NCI-H82 treated with DMSO at 0.1 percent for 48 hours (cell line): ENCODE data around the gene GOLGA6L10.
"Not testable (repeated sequence)": the region's sequence is repeated elsewhere in the genome, so short reads cannot be mapped to it uniquely, and the experiment has no call there.

Experiments used
- DNase-seq: peaks from one replicate; lab custom pipeline; 2025; ENCODE audit not compliant: unreplicated experiment; lab: John Stamatoyannopoulos, UW

The GOLGA6L10 gene

DNA sequence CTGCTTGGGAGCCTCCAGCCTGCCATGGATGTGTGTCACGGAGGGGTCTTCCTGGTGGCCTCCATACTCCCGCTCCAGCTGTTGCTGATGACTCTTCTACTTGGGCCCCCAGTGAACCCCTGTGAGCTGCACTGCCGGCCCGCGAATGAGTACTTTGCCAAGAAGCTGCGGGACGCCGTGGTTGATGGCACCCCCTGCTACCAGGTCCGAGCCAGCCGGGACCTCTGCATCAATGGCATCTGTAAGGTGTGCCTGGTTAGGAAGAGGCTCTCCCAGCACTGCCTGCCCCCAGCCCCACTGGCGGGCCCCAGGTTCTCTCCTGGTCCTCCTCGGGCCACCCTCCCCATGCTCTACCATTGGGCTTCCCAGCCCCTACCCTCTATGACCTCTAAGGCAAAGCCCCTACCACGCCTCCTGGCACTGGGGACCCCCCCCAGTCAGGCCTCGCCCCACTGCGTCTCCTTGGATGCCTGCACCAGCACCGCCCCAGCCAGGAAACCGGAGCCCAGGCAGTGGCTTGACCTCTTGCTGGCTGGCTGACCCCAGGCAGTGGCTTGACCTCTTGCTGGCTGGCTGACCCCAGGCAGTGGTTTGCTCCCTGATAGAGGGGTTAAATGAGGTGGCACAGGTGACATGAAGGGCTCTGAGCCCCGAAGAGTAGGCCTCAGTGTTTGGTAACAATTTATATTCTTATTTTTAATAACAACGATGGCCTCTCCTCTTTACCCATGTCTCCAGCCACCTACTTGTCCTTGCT is 29.6 kb downstream of the GOLGA6L10 start:
- not testable (repeated sequence) for DNase-seq

DNA sequence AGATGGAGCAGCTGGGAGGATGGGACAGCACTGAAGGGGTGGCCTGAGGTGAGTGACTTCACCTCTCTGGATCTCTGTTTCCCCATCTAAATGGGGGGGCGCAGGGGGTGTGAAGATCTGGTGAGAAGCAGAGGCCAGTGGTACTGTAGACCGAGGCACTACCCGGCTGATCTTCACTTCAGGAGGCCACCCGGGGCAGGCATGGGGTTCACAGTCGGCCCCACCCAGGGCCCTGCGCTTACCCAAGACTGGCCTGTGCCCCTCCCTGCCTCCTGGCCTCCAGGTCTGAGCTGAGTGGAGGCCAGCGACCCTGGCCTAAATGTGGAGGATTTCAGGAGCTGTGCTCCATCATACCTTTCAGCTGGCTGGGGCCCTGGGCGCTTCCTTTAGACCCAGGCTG is 31.0 kb downstream of the GOLGA6L10 start:
- not testable (repeated sequence) for DNase-seq

DNA sequence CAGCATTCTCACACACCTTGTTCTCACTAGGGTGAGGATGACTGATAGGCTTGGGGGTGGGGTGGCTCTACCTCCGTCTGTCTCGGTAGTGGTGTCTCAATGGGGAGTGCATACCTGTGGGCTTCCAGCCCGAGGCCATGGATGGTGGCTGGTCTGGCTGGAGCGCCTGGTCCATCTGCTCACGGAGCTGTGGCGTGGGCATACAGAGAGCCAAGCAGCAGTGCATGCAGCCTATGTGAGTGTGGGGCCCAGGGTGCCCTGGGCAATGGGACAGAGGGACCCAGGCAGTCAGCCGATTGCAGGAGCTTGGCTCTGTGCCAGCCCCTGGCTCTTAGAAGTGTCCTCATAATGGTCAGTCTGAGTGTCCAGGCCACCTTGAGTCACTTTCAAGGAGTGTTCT is 31.8 kb downstream of the GOLGA6L10 start:
- not testable (repeated sequence) for DNase-seq

DNA sequence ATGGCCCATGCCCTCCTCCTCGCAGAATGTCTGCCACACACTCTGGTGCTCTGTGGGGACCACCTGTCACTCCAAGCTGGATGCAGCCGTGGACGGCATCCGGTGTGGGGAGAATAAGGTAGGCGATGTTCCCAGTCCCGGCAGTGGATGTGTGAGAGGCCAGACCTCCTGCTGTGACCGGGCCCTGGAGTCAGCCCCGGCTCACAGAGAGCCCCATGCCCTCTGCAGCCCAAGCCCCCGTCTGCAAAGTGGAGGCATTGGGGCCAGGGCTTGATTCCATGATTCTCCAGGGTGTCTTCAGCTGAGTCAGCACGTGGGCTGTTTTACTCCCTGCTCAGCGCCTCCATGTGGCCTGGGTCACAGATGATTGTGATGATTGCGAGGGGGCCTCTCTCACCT is 32.2 kb downstream of the GOLGA6L10 start:
- no peak for DNase-seq

DNA sequence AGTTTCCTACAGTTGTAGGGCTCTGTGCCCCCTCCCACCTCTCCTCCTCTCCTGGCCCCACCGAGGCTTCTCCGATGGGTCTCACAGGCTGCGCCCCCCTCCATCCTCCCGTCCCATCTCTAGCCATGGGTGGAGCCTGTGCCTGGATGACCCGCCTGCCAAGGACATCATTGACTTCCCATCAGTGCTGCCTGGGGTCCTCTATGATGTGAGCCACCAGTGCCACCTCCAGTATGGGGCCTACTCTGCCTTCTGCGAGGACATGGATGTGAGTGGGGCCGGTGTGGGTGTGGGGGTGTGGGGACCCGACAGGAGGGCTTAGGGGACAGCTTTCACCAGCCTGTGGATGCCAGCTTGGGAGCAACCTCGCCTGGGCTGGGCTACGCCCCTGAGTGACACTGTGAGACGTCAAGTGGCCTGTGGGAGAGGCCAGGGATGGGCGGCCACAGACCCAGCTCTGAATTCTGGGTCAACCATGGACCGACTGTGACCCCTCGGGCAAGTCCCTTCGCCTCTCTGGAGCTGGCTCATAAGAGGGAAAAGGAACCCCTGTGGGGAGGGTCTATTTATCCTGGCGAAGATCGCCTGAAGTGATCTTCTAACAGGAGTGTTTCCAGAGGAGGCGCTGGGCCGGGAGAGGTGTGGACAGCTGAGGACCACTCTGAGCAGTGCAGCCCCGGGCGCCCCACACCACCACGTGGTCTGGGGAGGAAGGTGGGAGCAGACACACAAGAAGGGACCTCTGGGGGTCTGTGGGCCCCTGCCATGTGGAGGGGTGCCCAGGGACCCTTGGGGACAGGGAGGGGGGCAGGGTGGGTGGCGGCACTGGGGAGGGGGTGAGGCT is 32.8 kb downstream of the GOLGA6L10 start:
- DNase-seq: not testable (repeated sequence)

DNA sequence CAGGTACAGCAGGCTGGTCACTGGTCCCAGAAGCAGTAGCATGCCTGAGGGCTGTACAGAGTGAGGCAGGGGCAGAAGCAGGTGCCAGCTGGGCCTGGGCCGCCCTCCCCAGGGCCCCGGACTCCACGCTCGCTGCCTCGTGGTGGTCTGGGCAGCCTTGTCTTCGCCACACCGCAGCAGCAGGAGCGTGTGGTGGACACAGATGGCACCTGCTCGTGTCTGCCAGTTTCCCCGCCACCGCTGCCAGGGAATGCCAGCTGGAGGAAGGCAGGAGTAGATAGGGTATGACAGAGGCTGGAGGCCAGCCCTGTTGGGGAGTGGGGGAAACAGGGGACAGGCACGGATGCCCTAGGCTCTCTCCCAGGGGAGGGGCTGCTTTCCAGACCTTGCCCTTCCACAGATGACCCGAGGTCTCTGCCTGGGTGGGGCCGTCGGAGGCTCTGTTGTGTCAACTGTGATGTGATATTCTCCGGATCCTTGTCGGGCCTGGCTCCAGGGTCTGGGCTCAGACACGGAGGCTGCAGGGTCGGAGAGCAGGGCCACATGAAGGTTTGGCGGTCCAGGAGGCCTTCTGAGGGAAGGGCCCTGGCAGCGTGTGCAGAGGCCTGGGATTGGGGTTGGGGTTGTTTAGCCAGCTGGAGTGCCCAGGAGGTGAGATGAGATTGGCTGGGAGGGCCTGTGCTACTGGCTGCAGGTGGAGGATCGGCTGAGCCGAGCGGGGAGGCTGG is 33.6 kb downstream of the GOLGA6L10 start:
- DNase-seq: no peak

DNA sequence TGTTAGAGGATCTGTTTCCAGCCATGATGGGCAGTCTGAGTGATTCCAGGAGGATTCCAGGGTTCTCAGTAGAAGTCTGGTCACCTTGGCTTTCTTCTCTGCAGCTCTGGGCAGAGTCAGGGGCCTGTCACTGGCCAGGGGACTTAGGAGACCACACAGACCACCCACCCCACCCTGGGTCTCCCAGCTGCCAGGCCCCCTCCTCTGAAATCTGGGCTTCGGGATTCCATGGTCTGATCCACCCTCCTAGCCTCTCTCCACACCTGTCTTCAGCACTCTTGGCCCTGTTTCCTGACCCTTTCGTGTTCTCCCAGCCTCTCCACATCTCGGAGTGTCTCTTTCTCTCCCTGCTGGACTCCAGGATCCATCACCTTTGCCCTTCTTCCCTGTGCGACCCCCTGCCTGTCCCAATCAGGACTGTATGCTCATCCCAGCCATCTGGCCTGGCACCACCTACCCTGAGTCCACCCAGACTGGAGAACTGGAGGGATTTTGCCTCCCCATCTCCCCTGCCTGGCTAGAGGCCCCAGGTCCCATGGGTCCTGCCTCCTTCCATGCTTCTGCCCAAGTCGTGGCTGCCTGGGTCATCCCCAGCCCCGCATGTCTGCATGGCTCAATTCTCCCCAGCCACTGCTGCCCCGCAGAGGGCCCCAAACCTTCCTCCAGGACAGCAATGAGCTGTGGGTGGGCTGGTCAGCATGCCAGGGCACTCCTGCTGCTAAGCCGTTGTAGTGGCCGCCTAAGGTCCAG is 34.3 kb downstream of the GOLGA6L10 start:
- DNase-seq: no peak

DNA sequence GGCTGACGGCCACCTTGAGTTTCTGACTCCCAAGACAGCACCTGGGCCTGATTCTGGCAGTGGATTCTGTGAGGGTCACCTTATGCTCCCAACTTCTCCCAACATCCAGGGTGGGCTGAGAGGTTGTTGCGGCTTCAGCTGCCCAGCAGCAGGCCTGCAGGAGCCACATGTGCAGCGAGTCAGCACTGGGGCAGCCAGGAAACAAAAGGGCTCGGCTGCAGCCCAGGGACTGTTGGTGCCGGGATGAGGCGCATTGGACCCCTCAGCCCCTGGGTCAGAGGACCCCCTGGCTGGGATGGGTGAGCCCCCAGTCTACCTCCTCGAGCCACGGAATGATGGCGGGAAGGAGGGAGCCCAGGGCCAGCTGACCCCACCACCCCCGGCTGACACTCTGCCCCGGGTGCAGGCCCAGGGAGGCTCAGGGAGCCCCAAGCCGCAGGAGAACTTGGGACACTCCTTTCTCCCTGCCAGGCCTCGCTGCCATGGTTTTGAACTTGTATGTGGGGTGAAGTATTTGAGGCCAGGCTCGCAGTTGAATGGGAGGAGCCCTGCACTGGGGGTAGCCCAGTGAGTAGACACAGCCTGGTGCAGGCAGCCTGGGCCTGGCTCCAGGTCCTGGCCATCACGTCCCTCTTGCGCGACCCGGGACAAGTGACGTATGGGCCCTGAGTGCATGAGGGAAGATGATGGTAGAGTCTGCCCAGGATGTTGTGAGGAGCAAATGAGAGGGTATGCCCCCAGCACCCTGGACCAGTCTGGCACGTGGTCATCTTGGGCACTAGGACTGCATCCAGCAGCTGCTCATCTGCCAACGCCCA is 35.1 kb downstream of the GOLGA6L10 start:
- DNase-seq: not testable (repeated sequence)

DNA sequence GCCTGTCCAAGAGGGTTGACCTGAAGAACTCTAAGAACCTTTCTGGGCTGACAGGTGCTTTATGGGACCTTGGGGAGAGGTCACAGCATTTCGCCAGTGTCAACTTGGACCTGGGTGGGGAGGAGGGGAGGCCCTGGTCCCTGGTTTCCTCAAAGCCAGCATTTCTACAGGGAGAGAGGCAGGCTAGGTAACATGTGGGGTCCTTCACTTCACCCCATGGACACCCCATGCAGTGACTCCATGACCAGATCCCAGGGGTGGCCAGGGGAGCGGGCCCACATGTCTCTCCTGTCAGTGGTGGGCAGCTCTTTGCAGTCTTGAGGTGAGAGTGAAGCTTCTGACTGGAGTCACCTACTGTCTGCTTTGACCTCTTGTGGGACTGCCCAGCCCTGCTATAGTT is 35.8 kb downstream of the GOLGA6L10 start:
- DNase-seq: no peak

DNA sequence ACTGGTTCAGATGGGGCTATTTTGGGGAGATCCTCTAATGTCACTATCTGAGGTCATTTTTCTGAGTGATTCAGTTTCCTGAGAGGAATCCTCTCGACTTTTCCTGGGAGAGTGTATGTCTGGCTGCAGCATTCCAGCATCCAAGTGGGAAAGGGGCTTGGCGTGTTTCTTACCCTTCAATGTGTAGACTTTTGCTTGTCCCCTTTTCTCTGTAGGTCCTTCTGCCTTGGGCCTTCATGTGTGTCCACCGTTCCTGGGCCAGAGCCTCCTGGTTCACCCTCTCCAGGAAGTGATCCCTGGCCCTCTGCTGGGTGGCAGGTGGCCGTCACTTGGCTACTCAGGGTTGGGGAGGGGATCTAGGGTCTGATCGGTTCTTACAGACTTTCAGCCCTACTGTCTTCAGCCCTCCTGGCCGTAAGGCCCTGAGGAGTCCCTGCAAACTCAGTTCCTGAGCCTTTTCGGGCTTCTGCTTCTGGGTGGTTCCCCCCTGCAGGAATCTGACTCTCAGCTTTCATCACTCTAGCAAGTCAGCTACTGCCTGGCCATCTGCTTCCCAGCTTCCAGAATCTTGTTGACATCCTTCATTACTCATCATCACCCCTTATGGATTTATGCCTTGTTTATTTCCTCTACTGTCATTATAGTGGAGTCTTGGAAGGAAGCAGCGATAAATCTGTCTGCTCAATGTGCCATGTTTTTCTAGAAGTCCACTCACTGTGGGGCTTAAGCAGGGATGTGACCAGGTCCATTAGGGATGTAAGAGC is 36.5 kb downstream of the GOLGA6L10 start:
- DNase-seq: no peak

DNA sequence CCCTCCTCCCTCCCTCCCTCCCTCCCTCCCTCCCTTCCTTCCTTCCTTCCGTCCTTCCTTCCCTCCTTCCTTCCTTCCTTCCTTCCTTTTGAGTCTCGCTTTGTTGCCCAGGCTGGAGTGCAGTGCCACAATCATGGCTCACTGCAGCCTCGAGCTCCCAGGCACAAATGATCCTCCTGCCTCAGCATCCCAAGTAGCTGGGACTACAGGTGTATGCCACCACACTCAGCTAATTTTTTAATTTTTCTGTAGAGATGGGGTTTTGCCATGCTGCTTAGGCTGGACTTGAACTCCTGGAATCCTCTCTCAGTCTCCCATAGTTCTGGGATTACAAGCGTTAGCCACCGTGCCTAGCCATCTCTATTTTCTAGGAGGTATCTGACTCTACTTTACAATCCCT is 38.0 kb downstream of the GOLGA6L10 start:
- not testable (repeated sequence) for DNase-seq

DNA sequence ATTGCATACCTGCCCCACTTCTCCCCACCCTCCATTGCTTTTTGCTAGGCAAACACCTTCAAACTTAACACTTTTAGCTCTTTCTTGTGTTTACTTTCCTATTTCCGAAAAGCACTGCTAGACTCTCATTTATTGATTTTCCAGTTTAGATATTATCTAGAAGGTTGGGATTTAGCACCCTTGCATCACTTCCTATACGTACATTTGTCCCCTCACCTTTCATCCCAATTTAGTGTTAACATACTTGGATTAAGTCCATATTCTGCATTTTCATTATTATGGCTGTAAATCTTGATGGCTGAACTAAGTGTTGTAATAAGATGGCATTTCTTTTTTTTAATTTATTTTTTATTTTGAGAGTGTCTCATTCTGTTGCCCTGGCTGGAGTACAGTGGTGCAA is 39.5 kb downstream of the GOLGA6L10 start:
- DNase-seq: no peak

DNA sequence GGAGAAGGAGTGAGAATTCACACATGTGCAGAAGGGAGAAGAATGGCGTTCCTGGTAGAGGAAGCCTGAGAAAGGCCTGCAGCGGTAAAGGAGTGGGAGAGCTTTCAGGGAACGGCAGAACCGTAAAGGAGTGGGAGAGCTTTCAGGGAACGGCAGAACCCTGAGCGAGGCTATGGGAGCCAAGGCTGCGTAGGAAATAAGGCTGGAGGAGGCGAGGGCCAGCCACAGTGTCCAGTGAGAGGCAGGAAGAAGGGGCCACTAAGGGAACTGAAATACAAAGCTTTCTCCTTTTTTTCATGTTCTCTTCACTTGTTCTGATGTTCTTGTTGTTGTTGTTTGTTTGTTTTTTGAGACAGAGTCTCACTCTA is 41.6 kb downstream of the GOLGA6L10 start:
- DNase-seq: no peak

DNA sequence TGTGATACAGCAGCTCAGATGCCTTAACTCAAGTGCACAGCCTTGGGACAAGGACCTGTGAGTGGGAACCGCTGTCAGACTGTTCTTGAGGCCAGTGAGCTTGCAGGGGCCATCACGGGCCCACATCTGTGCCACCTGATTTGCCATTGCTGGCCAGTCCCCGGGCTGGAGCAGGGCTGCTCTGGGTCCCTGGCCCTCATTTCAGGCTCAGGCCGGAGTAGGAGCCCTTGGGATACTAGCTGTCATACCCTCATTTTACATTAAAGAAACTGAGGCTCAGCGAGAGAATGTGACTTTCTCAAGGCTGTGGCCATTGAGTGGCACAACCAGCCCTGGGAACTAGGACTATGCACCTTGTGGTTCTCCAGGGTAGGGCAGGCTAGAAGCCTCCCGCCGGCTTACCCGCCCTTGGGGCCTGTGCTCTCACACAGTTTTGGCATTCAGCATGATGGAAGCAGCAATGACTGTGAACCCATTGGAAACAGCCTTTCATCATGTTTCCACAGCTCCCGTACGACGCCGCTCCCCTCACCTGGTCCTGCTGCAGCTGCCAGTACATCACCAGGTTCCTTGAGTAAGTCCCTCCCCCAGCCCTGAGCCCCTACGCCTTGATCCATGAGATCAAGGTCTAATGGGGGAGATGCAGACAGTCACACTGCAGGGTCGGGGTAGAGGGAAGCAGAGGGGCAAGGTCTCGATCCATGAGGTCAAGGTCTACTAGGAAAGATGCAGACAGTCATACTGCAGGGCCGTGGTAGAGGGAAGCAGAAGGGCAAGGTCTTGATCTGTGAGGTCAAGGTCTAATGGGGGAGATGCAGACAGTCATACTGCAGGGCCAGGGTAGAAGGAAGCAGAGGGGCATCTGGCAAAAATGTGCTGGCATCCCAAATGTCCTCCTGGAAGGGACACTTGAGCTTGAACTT is 42.2 kb downstream of the GOLGA6L10 start:
- DNase-seq: no peak

DNA sequence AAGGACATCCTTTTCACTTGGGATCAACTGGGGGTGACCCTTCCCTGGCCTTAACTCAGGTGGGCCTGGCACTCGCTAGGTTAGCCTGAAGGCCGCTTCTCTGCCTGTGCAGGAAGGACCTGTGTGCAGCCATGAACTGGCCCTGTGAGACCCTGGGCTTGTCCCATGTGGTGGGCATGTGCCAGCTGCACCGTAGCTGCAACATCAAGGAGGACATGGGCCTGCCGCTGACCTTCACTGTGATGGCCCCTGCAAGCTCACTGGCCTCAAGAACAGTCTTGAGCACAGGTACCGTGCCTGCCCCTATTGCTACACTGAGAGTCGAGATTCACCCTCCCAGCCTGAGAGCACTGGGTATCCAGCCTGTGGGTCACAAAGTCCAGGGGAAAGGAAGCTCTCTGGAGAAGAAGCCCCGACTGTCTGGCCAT is 43.6 kb downstream of the GOLGA6L10 start:
- DNase-seq: no peak

DNA sequence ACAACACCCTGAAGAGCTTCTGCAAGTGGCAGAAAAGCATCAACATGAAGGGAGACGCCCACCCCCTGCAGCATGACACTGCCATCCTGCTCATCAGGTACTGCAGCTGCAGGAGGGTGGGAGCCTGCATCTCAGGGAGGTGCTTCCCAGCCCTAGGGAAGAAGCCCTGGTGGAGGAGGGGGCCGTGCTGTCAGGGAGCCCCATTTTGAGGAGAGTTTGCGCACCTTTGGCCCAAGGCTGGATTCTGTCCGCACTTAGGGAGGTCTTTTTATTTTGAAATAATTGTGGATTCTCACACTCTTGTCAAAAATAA is 44.5 kb downstream of the GOLGA6L10 start:
- no peak for DNase-seq

DNA sequence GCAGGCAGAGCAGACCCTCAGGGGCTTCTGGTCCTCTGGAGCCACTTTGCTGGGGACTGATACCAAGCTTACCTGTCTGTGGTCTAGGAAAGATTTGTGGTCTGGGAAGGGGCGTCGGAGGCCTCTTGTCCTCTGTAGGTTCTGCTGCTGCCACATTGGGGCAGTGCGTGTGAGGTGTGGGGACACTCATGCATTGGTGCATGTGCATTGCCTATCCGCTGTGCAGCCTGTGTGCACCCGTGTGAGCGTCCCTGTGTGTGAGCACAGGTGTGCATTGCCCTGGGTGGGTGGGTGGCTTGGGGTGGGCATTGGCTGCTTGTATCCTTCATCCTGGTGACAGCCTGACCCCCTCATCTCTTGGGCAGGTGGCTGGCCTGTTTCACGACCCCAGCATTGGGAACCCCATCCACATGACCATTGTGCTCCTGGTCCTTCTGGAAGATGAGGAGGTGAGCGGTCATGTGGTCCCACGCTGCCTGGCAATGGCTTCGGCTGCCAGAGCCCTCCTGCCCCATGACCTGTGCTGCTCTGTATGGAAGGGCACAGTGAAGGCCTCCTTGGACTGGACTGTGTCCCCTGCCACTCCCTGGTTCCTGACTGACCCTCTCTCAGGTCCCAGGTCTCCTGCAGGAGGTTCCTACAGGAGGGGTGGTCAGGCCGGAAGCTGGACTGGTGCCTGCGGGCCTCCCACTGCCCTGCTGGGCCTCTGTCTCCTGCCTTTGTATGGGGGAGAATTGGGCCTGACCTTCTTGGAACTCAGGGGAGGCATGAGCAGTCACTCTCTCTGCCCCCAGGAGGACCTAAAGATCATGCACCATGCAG is 45.1 kb downstream of the GOLGA6L10 start:
- DNase-seq: no peak
